ENCODE data around the gene RPL3.
"Not testable (repeated sequence)": the region's sequence is repeated elsewhere in the genome, so short reads cannot be mapped to it uniquely, and the experiment has no call there.

The RPL3 gene

GRCh38 chr22:39319284-39320022, at the start of gene RPL3:
RPL3 (minus strand) TSS chr22:39319623; CDS start chr22:39319597, 26 bp downstream.
- peak; percentile 96 for DNase-seq

- DNase-seq, result no peak
These were observed 49.8 kb upstream of the RPL3 start for GRCh38 chr22:39369186-39369585.

- no peak for DNase-seq
These were observed 49.1 kb upstream of the RPL3 start for GRCh38 chr22:39368461-39368911.

- DNase-seq, result no peak
These were observed 47.6 kb upstream of the RPL3 start for GRCh38 chr22:39367035-39367434.

- no peak for DNase-seq
These were observed 46.0 kb upstream of the RPL3 start for GRCh38 chr22:39365492-39365780.

GRCh38 chr22:39364714-39365491, 45.5 kb upstream of the RPL3 start:
- no peak for DNase-seq

- DNase-seq, result peak in 1 of 2 experiments; percentile 23
These were observed 44.5 kb upstream of the RPL3 start for GRCh38 chr22:39363751-39364515.

- no peak for DNase-seq
These were observed 43.5 kb upstream of the RPL3 start for GRCh38 chr22:39362932-39363331.

GRCh38 chr22:39362271-39362670, 42.8 kb upstream of the RPL3 start:
- DNase-seq, result no peak

GRCh38 chr22:39361496-39361895, 42.1 kb upstream of the RPL3 start:
- no peak for DNase-seq

GRCh38 chr22:39360674-39361413, 41.4 kb upstream of the RPL3 start:
- DNase-seq, result no peak

- no peak for DNase-seq
These were observed 40.8 kb upstream of the RPL3 start for GRCh38 chr22:39360242-39360641.

GRCh38 chr22:39359659-39360195, 40.3 kb upstream of the RPL3 start:
- DNase-seq, result no peak

GRCh38 chr22:39358197-39358596, 38.8 kb upstream of the RPL3 start:
- not testable (repeated sequence) for DNase-seq

GRCh38 chr22:39357110-39358108, 38.0 kb upstream of the RPL3 start:
- not testable (repeated sequence) for DNase-seq

- DNase-seq, result peak; percentile 87 to 90
These were observed 37.0 kb upstream of the RPL3 start for GRCh38 chr22:39356464-39356863.

- not testable (repeated sequence) for DNase-seq
These were observed 36.4 kb upstream of the RPL3 start for GRCh38 chr22:39355805-39356204.

GRCh38 chr22:39355080-39355479, 35.7 kb upstream of the RPL3 start:
- DNase-seq, result no peak

GRCh38 chr22:39353346-39353745, 33.9 kb upstream of the RPL3 start:
- DNase-seq, result no peak

GRCh38 chr22:39352306-39352891, 33.0 kb upstream of the RPL3 start:
- DNase-seq, result no peak

- DNase-seq, result no peak
These were observed 32.3 kb upstream of the RPL3 start for GRCh38 chr22:39351689-39352214.

All from NCI-H446 (cell line).